HepG2 (cell line): ENCODE measurements around the gene FYTTD1. TPM values are rescaled to one million over a fixed set of nuclear protein-coding genes. Genes with fewer than 3 reads are reported as not detected.

ENCODE experiments used
- CAMTA2 ChIP-seq: sonication (generic); formaldehyde crosslinking; IDR thresholded peaks from 2 replicates; pipeline ENCODE4 v1.4.0; 2020; ENCODE audit warnings: mild to moderate bottlenecking, missing genetic modification reagents, borderline replicate concordance
- CBX5 ChIP-seq: sonication (generic); formaldehyde crosslinking; IDR thresholded peaks from 2 replicates; pipeline ENCODE4 v1.4.0; 2020; ENCODE audit warnings: missing genetic modification reagents, borderline replicate concordance
- DMAP1 ChIP-seq: IDR thresholded peaks from 2 replicates; pipeline ENCODE4 v1.6.1; 2016
- KLF16 ChIP-seq, 2 experiments: sonication (generic) in 1 of 2; formaldehyde crosslinking in 1 of 2; IDR thresholded peaks; 2 replicates each; pipeline versions ENCODE4 v1.6.1 to v1.8.0; 2016 to 2023; ENCODE audit warnings: missing genetic modification reagents in 2 of 2, missing compliant biosample characterization in 1 of 2
- RELA ChIP-seq: sonication (generic); formaldehyde crosslinking; IDR thresholded peaks from 2 replicates; pipeline ENCODE4 v1.4.0; 2020; ENCODE audit warnings: missing genetic modification reagents
- SALL2 ChIP-seq: sonication (generic); formaldehyde crosslinking; IDR thresholded peaks from 2 replicates; pipeline ENCODE4 v1.8.1; 2023; ENCODE audit warnings: mild to moderate bottlenecking, missing genetic modification reagents, inconsistent platforms
- SIN3A ChIP-seq: IDR thresholded peaks from 2 replicates; pipeline ENCODE4 v1.6.1; 2011; ENCODE audit warnings: low read depth, mild to moderate bottlenecking, control low read depth, low read length, borderline replicate concordance
- SNRNP70 ChIP-seq: fragments of 200-400 bp; formaldehyde crosslinking; IDR thresholded peaks from 2 replicates; pipeline ENCODE4 v1.6.1; 2017; ENCODE audit warnings: mild to moderate bottlenecking, low read depth, low read length, moderate library complexity
- STAT5B ChIP-seq: sonication (generic); formaldehyde crosslinking; IDR thresholded peaks from 2 replicates; pipeline ENCODE4 v1.4.0; 2020; ENCODE audit warnings: missing genetic modification reagents
- ZFX ChIP-seq: sonication (generic); formaldehyde crosslinking; IDR thresholded peaks from 2 replicates; pipeline ENCODE4 v1.4.0; 2020; ENCODE audit warnings: mild to moderate bottlenecking, low read depth, missing genetic modification reagents, moderate library complexity
- ZNF205 ChIP-seq: IDR thresholded peaks from 2 replicates; pipeline ENCODE4 v1.6.1; 2018; ENCODE audit warnings: missing biosample characterization, missing genetic modification reagents
- ZNF30 ChIP-seq: sonication (generic); formaldehyde crosslinking; IDR thresholded peaks from 2 replicates; pipeline ENCODE4 v1.5.0; 2020; ENCODE audit warnings: mild to moderate bottlenecking, missing genetic modification reagents
- ZNF543 ChIP-seq: sonication (generic); formaldehyde crosslinking; IDR thresholded peaks from 2 replicates; pipeline ENCODE4 v1.4.0; 2020; ENCODE audit warnings: mild to moderate bottlenecking, missing genetic modification reagents
- polyA plus RNA-seq, 8 experiments: library from polyadenylated mRNA; depleted of rRNA in 3 of 8; stranded (reverse) in 7 of 8; unstranded in 1 of 8; fragments of >200 nt; fragmentation: Illumina TruSeq in 4 of 8; extraction: Trizol in 4 of 8; gene quantifications; 2 replicates each; pipeline versions ENCODE4 v1.2.1 to v1.2.3, GENCODE V29; 2011 to 2016; ENCODE audit warnings: low read depth in 4 of 8, missing spikeins in 1 of 8, mixed read lengths in 1 of 8; ENCODE audit not compliant: insufficient read depth in 1 of 8
- total RNA-seq, 5 experiments: library from RNA; depleted of rRNA; stranded (reverse); fragments of >200 nt; fragmentation: Illumina TruSeq; extraction: Trizol; gene quantifications; 2 replicates each; pipeline ENCODE4 v1.2.3, GENCODE V29; 2016; ENCODE audit warnings: low read depth in 1 of 5
- TF ChIP-seq, protein P1 (sequence below): sonication (generic); formaldehyde crosslinking; IDR thresholded peaks from 2 replicates; pipeline ENCODE4 v1.4.0; 2020; ENCODE audit warnings: missing genetic modification reagents
- TF ChIP-seq, protein P2 (sequence below): sonication (generic); formaldehyde crosslinking; IDR thresholded peaks from 2 replicates; pipeline ENCODE4 v1.4.0; 2020; ENCODE audit warnings: missing genetic modification reagents
- TF ChIP-seq, protein P3 (sequence below): sonication (generic); formaldehyde crosslinking; IDR thresholded peaks from 2 replicates; pipeline ENCODE4 v1.5.0; 2020; ENCODE audit warnings: missing genetic modification reagents, mild to moderate bottlenecking, borderline replicate concordance
- TF ChIP-seq, protein P4 (sequence below): sonication (generic); formaldehyde crosslinking; IDR thresholded peaks from 2 replicates; pipeline ENCODE4 v1.8.0; 2022; ENCODE audit warnings: mild to moderate bottlenecking, missing genetic modification reagents, moderate library complexity
- TF ChIP-seq, protein P5 (sequence below): sonication (generic); IDR thresholded peaks from 2 replicates; pipeline ENCODE4 v1.6.1; 2016; ENCODE audit warnings: low read depth, borderline replicate concordance
- TF ChIP-seq, protein P6 (sequence below): sonication (generic); formaldehyde crosslinking; IDR thresholded peaks from 2 replicates; pipeline ENCODE4 v1.5.1; 2020; ENCODE audit warnings: mild to moderate bottlenecking, moderate library complexity, missing genetic modification reagents
- TF ChIP-seq, protein P7 (sequence below): IDR thresholded peaks from 2 replicates; pipeline ENCODE4 v1.6.1; 2016; ENCODE audit warnings: mild to moderate bottlenecking, missing biosample characterization, missing genetic modification reagents
- TF ChIP-seq, protein P8 (sequence below): sonication (generic); formaldehyde crosslinking; IDR thresholded peaks from 2 replicates; pipeline ENCODE4 v1.4.0; 2020; ENCODE audit warnings: mild to moderate bottlenecking, missing genetic modification reagents

FYTTD1 gene
- total and polyA plus RNA-seq, 2 of the 13 experiments (the other 11 are each of a cell fraction or from before 2014, with no cell fraction given), result 6.5 to 28.8 TPM

DNA sequence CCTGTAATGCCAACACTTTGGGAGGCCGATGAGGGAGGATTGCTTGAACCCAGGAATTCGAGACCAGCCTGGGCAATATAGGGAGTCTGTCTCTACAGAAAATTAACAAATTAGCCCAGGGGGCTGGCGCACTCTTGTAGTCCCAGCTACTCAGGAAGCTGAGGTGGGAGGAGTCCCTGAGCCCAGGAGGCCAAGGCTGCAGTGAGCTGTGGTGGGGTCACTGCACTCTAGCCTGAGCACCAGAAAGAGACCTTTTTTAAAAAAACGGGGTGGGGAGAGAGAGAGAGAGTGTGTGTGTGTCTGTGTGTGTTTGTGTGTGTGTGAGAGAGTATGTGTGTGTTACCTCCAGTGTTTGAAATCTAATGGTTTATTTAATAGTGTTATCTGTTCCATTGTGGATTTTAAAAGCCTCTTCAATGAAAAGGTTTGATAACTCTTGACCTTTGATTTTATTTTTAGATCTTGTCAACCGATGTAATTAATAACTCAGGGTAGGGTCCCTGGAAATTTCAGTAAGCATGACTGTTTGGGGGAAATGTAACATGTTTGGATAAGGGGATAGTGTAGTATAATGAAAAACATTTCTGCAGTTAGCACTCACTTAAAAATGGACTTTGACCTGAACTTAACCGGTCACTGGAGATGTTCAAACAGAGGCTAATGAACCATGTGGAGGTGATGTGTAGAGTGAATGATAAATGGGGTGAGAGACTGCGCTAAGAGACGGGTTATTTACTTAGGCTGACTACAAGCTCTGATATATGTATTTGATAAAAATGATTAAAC is 71.1 kb downstream of the FYTTD1 start (continued):
- TF ChIP-seq, protein P1, sequence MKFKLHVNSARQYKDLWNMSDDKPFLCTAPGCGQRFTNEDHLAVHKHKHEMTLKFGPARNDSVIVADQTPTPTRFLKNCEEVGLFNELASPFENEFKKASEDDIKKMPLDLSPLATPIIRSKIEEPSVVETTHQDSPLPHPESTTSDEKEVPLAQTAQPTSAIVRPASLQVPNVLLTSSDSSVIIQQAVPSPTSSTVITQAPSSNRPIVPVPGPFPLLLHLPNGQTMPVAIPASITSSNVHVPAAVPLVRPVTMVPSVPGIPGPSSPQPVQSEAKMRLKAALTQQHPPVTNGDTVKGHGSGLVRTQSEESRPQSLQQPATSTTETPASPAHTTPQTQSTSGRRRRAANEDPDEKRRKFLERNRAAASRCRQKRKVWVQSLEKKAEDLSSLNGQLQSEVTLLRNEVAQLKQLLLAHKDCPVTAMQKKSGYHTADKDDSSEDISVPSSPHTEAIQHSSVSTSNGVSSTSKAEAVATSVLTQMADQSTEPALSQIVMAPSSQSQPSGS, result peak; percentile 38; the same call in 1 of the 2 replicates
- TF ChIP-seq ZFX (CRISPR knock-in tag) (0 out of 2 replicates have a peak, but pooled peaks have one; percentile 11), ZNF205 (peak; percentile 74; the same call in 1 of the 2 replicates), KLF16 (CRISPR knock-in tag; IDR thresholded peaks at IDR 0.05) (no peak), CBX5 (CRISPR knock-in tag) (no peak), ZNF543 (0 out of 2 replicates have a peak, but pooled peaks have one; percentile 23), SIN3A (no peak), CAMTA2 (CRISPR knock-in tag) (no peak), SALL2 (CRISPR knock-in tag) (0 out of 2 replicates have a peak, but pooled peaks have one; percentile 59), SNRNP70 (no peak), ZNF30 (no peak), RELA (CRISPR knock-in tag) (no peak), DMAP1 (peak; percentile 70), STAT5B (CRISPR knock-in tag) (no peak)
- TF ChIP-seq, protein P2, sequence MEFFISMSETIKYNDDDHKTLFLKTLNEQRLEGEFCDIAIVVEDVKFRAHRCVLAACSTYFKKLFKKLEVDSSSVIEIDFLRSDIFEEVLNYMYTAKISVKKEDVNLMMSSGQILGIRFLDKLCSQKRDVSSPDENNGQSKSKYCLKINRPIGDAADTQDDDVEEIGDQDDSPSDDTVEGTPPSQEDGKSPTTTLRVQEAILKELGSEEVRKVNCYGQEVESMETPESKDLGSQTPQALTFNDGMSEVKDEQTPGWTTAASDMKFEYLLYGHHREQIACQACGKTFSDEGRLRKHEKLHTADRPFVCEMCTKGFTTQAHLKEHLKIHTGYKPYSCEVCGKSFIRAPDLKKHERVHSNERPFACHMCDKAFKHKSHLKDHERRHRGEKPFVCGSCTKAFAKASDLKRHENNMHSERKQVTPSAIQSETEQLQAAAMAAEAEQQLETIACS (CRISPR knock-in tag), result no peak
- TF ChIP-seq, protein P3, sequence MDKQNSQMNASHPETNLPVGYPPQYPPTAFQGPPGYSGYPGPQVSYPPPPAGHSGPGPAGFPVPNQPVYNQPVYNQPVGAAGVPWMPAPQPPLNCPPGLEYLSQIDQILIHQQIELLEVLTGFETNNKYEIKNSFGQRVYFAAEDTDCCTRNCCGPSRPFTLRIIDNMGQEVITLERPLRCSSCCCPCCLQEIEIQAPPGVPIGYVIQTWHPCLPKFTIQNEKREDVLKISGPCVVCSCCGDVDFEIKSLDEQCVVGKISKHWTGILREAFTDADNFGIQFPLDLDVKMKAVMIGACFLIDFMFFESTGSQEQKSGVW (CRISPR knock-in tag), result no peak; the same call in 1 of the 2 replicates
- TF ChIP-seq, protein P4, sequence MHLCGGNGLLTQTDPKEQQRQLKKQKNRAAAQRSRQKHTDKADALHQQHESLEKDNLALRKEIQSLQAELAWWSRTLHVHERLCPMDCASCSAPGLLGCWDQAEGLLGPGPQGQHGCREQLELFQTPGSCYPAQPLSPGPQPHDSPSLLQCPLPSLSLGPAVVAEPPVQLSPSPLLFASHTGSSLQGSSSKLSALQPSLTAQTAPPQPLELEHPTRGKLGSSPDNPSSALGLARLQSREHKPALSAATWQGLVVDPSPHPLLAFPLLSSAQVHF (CRISPR knock-in tag), result no peak
- TF ChIP-seq, protein P5, sequence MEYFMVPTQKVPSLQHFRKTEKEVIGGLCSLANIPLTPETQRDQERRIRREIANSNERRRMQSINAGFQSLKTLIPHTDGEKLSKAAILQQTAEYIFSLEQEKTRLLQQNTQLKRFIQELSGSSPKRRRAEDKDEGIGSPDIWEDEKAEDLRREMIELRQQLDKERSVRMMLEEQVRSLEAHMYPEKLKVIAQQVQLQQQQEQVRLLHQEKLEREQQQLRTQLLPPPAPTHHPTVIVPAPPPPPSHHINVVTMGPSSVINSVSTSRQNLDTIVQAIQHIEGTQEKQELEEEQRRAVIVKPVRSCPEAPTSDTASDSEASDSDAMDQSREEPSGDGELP, result peak; percentile 10; the same call in 1 of the 2 replicates
- TF ChIP-seq, protein P6, sequence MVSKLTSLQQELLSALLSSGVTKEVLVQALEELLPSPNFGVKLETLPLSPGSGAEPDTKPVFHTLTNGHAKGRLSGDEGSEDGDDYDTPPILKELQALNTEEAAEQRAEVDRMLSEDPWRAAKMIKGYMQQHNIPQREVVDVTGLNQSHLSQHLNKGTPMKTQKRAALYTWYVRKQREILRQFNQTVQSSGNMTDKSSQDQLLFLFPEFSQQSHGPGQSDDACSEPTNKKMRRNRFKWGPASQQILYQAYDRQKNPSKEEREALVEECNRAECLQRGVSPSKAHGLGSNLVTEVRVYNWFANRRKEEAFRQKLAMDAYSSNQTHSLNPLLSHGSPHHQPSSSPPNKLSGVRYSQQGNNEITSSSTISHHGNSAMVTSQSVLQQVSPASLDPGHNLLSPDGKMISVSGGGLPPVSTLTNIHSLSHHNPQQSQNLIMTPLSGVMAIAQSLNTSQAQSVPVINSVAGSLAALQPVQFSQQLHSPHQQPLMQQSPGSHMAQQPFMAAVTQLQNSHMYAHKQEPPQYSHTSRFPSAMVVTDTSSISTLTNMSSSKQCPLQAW (CRISPR knock-in tag), result 0 out of 2 replicates have a peak, but pooled peaks have one; percentile 19
- TF ChIP-seq, protein P7, sequence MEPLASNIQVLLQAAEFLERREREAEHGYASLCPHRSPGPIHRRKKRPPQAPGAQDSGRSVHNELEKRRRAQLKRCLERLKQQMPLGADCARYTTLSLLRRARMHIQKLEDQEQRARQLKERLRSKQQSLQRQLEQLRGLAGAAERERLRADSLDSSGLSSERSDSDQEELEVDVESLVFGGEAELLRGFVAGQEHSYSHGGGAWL, result no peak
- TF ChIP-seq, protein P8, sequence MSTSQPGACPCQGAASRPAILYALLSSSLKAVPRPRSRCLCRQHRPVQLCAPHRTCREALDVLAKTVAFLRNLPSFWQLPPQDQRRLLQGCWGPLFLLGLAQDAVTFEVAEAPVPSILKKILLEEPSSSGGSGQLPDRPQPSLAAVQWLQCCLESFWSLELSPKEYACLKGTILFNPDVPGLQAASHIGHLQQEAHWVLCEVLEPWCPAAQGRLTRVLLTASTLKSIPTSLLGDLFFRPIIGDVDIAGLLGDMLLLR (CRISPR knock-in tag), result no peak
